Progenitor cell of endocrine pancreas (in vitro differentiated cells): ENCODE results near the gene OLFML1. TPM values are rescaled to one million over a fixed set of nuclear protein-coding genes. Genes with fewer than 3 reads are reported as not detected.

Experiments used
- DNase-seq: peaks from one replicate; pipeline ENCODE4 v3.0.0; 2021; ENCODE audit warnings: low spot score; ENCODE audit not compliant: unreplicated experiment
- H3K27ac Mint-ChIP-seq: 2 replicates; pipeline ENCODE4 v1.8.0; 2021; ENCODE audit warnings: mild to moderate bottlenecking, moderate library complexity, mixed read lengths
- H3K27me3 Mint-ChIP-seq: 2 replicates; pipeline ENCODE4 v1.8.0; 2021; ENCODE audit warnings: mixed read lengths
- H3K36me3 Mint-ChIP-seq: 2 replicates; pipeline ENCODE4 v1.8.0; 2022; ENCODE audit warnings: mixed read lengths; ENCODE audit not compliant: insufficient read depth
- H3K4me1 Mint-ChIP-seq: 2 replicates; pipeline ENCODE4 v1.8.0; 2021; ENCODE audit warnings: low read depth, mixed read lengths
- H3K4me3 Mint-ChIP-seq: 2 replicates; pipeline ENCODE4 v1.8.0; 2021; ENCODE audit warnings: low read depth, mild to moderate bottlenecking, moderate library complexity, mixed read lengths
- H3K9me3 Mint-ChIP-seq: 2 replicates; pipeline ENCODE4 v1.8.0; 2021; ENCODE audit warnings: low read depth, mixed read lengths
- total RNA-seq: library from RNA; stranded (reverse); gene quantifications from 2 replicates; pipeline ENCODE4 v1.2.1, GENCODE V29; 2021
- TF ChIP-seq, protein P1 (sequence below): fragments of 200-600 bp; sonication (generic); IDR thresholded peaks from one replicate; pipeline ENCODE4 v1.5.0; 2021; ENCODE audit warnings: antibody characterized with exemption, mild to moderate bottlenecking; ENCODE audit not compliant: unreplicated experiment

OLFML1 gene
- total RNA-seq, 1 donor from 2014 or later = not detected

DNA sequence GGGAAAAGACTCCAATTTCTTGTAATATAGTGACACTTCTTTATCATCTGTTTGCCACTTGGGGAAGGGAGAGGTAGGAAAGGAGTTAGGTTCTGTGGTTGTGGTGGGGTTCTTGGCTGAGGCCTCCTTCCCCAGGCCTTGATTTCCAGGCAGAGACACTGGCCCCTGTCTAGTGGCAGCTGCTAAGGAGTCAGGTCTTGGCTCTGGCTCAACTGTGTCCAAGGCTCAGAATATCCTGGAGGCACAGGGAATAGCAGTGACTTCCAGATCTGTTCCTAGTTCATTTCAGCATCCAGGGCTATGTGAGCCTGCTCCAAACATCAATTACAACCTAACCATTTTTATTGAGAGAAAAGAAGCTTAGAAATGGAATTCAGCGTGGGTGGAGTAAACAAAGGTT, 58.0 kb downstream of the OLFML1 start:
- Mint-ChIP-seq H3K27me3 (no peaks in the 10 kb centered on the region), H3K4me1 (peaks cover 11% of the 10 kb centered on the region), H3K36me3 (no peaks in the 10 kb centered on the region), H3K4me3 (no peak overlapping the region), H3K27ac (no peak overlapping the region), H3K9me3 (no peaks in the 10 kb centered on the region)
- TF ChIP-seq, protein P1, sequence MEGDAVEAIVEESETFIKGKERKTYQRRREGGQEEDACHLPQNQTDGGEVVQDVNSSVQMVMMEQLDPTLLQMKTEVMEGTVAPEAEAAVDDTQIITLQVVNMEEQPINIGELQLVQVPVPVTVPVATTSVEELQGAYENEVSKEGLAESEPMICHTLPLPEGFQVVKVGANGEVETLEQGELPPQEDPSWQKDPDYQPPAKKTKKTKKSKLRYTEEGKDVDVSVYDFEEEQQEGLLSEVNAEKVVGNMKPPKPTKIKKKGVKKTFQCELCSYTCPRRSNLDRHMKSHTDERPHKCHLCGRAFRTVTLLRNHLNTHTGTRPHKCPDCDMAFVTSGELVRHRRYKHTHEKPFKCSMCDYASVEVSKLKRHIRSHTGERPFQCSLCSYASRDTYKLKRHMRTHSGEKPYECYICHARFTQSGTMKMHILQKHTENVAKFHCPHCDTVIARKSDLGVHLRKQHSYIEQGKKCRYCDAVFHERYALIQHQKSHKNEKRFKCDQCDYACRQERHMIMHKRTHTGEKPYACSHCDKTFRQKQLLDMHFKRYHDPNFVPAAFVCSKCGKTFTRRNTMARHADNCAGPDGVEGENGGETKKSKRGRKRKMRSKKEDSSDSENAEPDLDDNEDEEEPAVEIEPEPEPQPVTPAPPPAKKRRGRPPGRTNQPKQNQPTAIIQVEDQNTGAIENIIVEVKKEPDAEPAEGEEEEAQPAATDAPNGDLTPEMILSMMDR = no peak
- no peak for DNase-seq

DNA sequence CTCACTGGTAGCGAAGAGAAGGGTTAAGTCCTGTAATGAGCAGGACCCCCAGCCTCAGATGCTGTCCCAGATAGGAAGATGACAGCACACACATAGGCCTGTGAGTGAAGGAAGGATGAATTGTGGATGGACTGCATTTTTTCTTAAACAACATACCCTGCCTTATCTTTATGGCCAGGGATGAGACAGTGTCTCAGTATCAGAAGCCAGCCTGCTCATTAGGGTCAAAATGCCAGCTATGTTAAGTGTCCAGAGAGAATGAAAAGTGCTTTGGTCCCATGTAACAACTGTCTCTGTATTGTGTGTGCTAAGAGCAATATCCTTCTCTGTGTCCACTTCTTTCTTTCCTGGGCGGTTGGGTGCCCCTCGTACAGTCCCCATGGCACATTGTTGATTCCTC, 58.7 kb downstream of the OLFML1 start:
- no peak for DNase-seq
- TF ChIP-seq, protein P1 = no peak
- peaks cover 7% of the 10 kb centered on the region for H3K4me1 Mint-ChIP-seq
- no peaks in the 10 kb centered on the region for H3K27me3 Mint-ChIP-seq
- H3K27ac Mint-ChIP-seq = no peak overlapping the region
- no peaks in the 10 kb centered on the region for H3K36me3 Mint-ChIP-seq
- H3K4me3 Mint-ChIP-seq = no peak overlapping the region
- no peaks in the 10 kb centered on the region for H3K9me3 Mint-ChIP-seq

DNA sequence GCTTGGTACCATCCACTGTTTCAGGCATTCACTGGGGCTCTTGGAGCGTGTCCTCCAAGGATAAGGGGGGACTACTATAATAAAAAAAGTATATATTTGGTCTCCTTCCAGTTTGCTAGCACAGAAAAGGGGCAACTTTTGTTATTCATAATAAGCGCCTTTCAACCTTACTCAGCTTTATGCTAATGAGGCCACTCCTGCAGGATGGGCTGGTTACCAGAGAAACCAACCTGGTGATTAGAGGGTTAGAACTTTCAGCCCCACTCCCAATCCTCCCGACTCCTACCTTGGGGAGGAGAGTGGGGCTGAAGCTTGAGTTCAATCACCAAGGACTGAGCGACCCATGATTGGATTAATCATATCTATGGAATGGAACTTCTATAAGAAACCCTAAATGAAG, 60.3 kb downstream of the OLFML1 start:
- H3K36me3 Mint-ChIP-seq = peaks cover 1% of the 10 kb centered on the region
- no peak overlapping the region for H3K27ac Mint-ChIP-seq
- DNase-seq = no peak
- peaks cover 11% of the 10 kb centered on the region for H3K4me1 Mint-ChIP-seq
- no peaks in the 10 kb centered on the region for H3K9me3 Mint-ChIP-seq
- no peaks in the 10 kb centered on the region for H3K27me3 Mint-ChIP-seq
- TF ChIP-seq, protein P1 = no peak
- H3K4me3 Mint-ChIP-seq = no peak overlapping the region

DNA sequence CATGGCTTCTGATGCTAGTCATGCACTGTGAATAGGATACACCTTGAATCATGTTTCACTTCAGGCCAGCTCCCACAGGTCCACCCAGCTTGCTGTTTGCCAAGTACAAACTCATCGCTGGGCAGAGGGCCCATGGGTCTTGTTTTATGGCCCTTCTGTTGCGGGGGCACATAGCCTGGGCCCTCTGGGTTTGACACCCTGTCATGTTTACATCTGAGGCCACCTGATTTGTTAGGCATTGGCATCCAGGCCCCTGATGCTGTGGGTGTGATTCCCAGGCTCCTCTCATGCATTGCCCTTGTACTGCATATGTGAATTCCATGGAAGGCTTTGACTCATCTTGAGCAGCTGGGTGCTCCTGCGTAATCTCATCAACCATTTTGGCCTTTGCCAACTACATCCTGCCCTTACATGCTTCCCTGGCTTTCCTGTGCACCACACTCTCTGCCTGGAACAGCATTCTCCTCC, 61.1 kb downstream of the OLFML1 start:
- Mint-ChIP-seq H3K27ac (no peak overlapping the region), H3K9me3 (no peaks in the 10 kb centered on the region), H3K36me3 (peaks cover 1% of the 10 kb centered on the region), H3K4me3 (no peak overlapping the region), H3K27me3 (no peaks in the 10 kb centered on the region), H3K4me1 (peaks cover 10% of the 10 kb centered on the region)
- TF ChIP-seq, protein P1 = no peak
- no peak for DNase-seq

DNA sequence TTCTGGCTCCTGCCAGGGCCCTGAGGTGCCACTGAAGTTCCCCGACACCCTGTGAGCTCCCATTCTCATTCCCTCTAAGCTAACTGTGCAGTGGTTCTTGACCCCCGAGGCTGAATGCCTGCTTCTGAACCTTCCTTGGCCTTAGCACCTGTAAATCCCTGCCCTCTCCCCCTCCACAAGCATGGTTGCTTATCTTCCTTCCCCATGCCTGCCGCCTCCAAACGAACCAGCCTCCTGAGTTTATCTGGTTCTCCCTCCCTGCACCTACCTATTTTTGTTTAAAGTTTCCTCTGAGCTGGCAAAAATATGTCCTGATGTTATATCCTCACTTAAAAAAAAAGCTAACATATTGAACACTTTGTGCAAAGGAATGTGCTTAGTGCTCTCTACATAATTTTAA, 62.4 kb downstream of the OLFML1 start:
- DNase-seq = no peak
- Mint-ChIP-seq H3K9me3 (no peaks in the 10 kb centered on the region), H3K4me1 (peaks cover 10% of the 10 kb centered on the region), H3K27me3 (no peaks in the 10 kb centered on the region), H3K4me3 (no peak overlapping the region), H3K27ac (no peak overlapping the region), H3K36me3 (peaks cover 1% of the 10 kb centered on the region)
- TF ChIP-seq, protein P1 = no peak
